Measurements from ENCODE around the gene NRG3. TPM values are rescaled to one million over a fixed set of nuclear protein-coding genes. Genes with fewer than 3 reads are reported as not detected.

NRG3 gene
- total RNA-seq, 2 experiments from 2014 or later, result not detected

- no peaks in the 10 kb centered on the region for H3K9me2 ChIP-seq (ENCODE audit: insufficient read depth, low read length)
- no peaks in the 10 kb centered on the region for H3K4me1 ChIP-seq (ENCODE audit: insufficient read depth, low read length, poor library complexity, severe bottlenecking)
- H3K27ac ChIP-seq (ENCODE audit: low read depth, low read length, poor library complexity, severe bottlenecking), result no peak overlapping the region
- TF ChIP-seq EZH2phosphoT487 (IDR thresholded peaks at IDR 0.05; ENCODE audit: borderline replicate concordance, low read depth, low read length) (no peak), CTCF (conservative IDR thresholded peaks at IDR 0.05; ENCODE audit: low read length) (no peak)
- ChIA-PET CTCF (ENCODE audit: unreplicated experiment) (no interaction called here), POLR2A (no interaction called here)
- no peaks in the 10 kb centered on the region for H3K9me3 ChIP-seq (ENCODE audit: low read length)
- intact Hi-C loops (cut with micrococcal nuclease; ENCODE audit: unreplicated experiment), result no loop called here
- H3K79me2 ChIP-seq (ENCODE audit: insufficient read depth, low read depth, low read length), result no peaks in the 10 kb centered on the region
- BruUV-seq (replicated peaks), result no TSS peak
- no peaks in the 10 kb centered on the region for H4K20me1 ChIP-seq (ENCODE audit: insufficient read depth, low read length)
- H2AFZ ChIP-seq (ENCODE audit: low read length), result no peak overlapping the region
- no peak for DNase-seq (ENCODE audit: low spot score)
- H3K4me2 ChIP-seq (ENCODE audit: low read length), result no peak overlapping the region
- no peaks in the 10 kb centered on the region for H3K36me3 ChIP-seq (ENCODE audit: insufficient read depth, low read length)
- no peak overlapping the region for H3K4me3 ChIP-seq (ENCODE audit: low read depth, low read length, poor library complexity, severe bottlenecking)
Observed at GRCh38 chr10:82738592-82738991, 863.6 kb downstream of the NRG3 start.

GRCh38 chr10:82742478-82742877 lies 867.5 kb downstream of the NRG3 start:
- Histone ChIP-seq H4K20me1 (ENCODE audit: insufficient read depth, low read length) (no peaks in the 10 kb centered on the region), H3K4me2 (ENCODE audit: low read length) (no peak overlapping the region), H3K4me1 (ENCODE audit: insufficient read depth, low read length, poor library complexity, severe bottlenecking) (no peaks in the 10 kb centered on the region), H2AFZ (ENCODE audit: low read length) (no peak overlapping the region), H3K36me3 (ENCODE audit: insufficient read depth, low read length) (no peaks in the 10 kb centered on the region), H3K9me3 (ENCODE audit: low read length) (no peaks in the 10 kb centered on the region), H3K79me2 (ENCODE audit: insufficient read depth, low read depth, low read length) (no peaks in the 10 kb centered on the region), H3K4me3 (ENCODE audit: low read depth, low read length, poor library complexity, severe bottlenecking) (no peak overlapping the region), H3K9me2 (ENCODE audit: insufficient read depth, low read length) (no peaks in the 10 kb centered on the region), H3K27ac (ENCODE audit: low read depth, low read length, poor library complexity, severe bottlenecking) (no peak overlapping the region)
- no peak for TF ChIP-seq EZH2phosphoT487 (IDR thresholded peaks at IDR 0.05; ENCODE audit: borderline replicate concordance, low read depth, low read length)
- TF ChIP-seq CTCF (conservative IDR thresholded peaks at IDR 0.05; ENCODE audit: low read length), result no peak
- BruUV-seq (replicated peaks), result no TSS peak
- ChIA-PET CTCF (ENCODE audit: unreplicated experiment) (interaction anchor here (1.1 kb wide), 1 partner anchor 9 kb away, joined by 3 read pairs; no protein-coding TSS in a partner anchor), POLR2A (interaction anchor here (0.6 kb wide), 1 partner anchor 9 kb away, joined by 3 read pairs; no protein-coding TSS in a partner anchor)
- no peak for DNase-seq (ENCODE audit: low spot score)
- intact Hi-C loops (cut with micrococcal nuclease; ENCODE audit: unreplicated experiment), result no loop called here

DNA sequence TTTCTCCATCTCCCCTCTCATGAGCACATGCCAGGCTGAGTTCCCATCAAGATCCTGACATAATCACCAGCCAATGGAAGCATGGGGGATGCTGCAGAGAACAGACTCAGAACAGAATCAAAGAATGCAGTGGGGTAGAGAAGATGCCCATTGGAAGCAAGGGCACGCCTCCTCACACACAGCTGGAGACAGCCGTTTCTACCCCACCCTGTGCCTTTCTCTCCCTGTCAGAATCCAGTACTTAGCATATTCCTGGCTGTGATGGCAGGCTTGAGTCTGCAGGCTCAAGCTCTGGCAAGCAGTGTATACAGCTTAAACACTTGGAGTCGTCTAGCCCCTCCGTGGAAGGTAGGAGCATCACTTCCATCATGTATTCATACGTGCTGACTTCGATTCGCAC lies 867.9 kb downstream of the NRG3 start:
- H3K4me2 ChIP-seq (ENCODE audit: low read length), result no peak overlapping the region
- no peak for TF ChIP-seq EZH2phosphoT487 (IDR thresholded peaks at IDR 0.05; ENCODE audit: borderline replicate concordance, low read depth, low read length)
- TF ChIP-seq CTCF (conservative IDR thresholded peaks at IDR 0.05; ENCODE audit: low read length), result no peak
- no peaks in the 10 kb centered on the region for H3K79me2 ChIP-seq (ENCODE audit: insufficient read depth, low read depth, low read length)
- no peak overlapping the region for H3K4me3 ChIP-seq (ENCODE audit: low read depth, low read length, poor library complexity, severe bottlenecking)
- H4K20me1 ChIP-seq (ENCODE audit: insufficient read depth, low read length), result no peaks in the 10 kb centered on the region
- CTCF ChIA-PET (ENCODE audit: unreplicated experiment), result interaction anchor here (1.1 kb wide), 1 partner anchor 8 kb away, joined by 3 read pairs; no protein-coding TSS in a partner anchor
- no peak overlapping the region for H2AFZ ChIP-seq (ENCODE audit: low read length)
- no peaks in the 10 kb centered on the region for H3K36me3 ChIP-seq (ENCODE audit: insufficient read depth, low read length)
- DNase-seq (ENCODE audit: low spot score), result no peak
- H3K27ac ChIP-seq (ENCODE audit: low read depth, low read length, poor library complexity, severe bottlenecking), result no peak overlapping the region
- no peaks in the 10 kb centered on the region for H3K9me3 ChIP-seq (ENCODE audit: low read length)
- intact Hi-C loops (cut with micrococcal nuclease; ENCODE audit: unreplicated experiment), result no loop called here
- POLR2A ChIA-PET, result interaction anchor here (0.6 kb wide), 1 partner anchor 9 kb away, joined by 3 read pairs; no protein-coding TSS in a partner anchor
- no peaks in the 10 kb centered on the region for H3K4me1 ChIP-seq (ENCODE audit: insufficient read depth, low read length, poor library complexity, severe bottlenecking)
- no TSS peak for BruUV-seq (replicated peaks)
- H3K9me2 ChIP-seq (ENCODE audit: insufficient read depth, low read length), result no peaks in the 10 kb centered on the region
